ENCODE results near the gene PPM1L. TPM values are rescaled to one million over a fixed set of nuclear protein-coding genes. Genes with fewer than 3 reads are reported as not detected.
A peak's percentile ranks its signal among the peaks of the same experiment; 100 is the strongest.

Gene PPM1L
- total RNA-seq, 4 donors from 2014 or later = 30.8 to 88.1 (median 52.7) TPM

DNA sequence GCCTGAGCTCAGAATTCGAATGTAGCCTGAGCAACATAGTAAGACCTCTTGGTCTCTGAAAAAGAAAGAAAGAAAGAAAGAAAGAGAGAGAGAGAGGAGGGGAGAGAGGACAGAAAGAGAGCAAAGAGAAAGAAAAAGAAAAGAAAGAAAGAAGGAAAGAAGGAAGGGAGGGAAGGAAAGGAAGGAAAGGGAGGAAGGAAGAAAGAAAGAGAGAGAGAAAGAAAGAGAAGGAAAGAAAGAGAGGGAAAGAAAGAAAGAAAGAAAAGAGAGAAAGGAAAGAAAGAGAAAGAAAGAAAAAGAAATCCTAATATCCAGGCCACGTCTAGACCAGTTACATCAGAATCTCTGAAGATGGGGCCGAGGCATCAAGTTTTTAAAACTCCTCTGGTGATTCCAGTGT, 50.7 kb downstream of the PPM1L start:
- WGBS = 89% methylated on average over 3 of the region's 3 CpGs
- peaks cover 62 to 88% (median 76%) of the 10 kb centered on the region in 4 donors for H3K4me1 ChIP-seq
- H3K9me3 ChIP-seq = no peaks in the 10 kb centered on the region
- H3K27me3 ChIP-seq = no peaks in the 10 kb centered on the region
- H3K4me3 ChIP-seq = no peak overlapping the region
- intact Hi-C loops (cut with DNase I) = loop anchor here (5.0 kb wide), 1 partner anchor 49 kb away; the partner anchor contains the start of gene PPM1L
- peak overlapping the region in 1 of 4 donors; percentile 47 for H3K27ac ChIP-seq (replicated peaks in 1 of 4)
- TF ChIP-seq POLR2AphosphoS5 (IDR thresholded peaks at IDR 0.05) = no peak
- no peak for TF ChIP-seq POLR2A (IDR thresholded peaks at IDR 0.05; ENCODE audit: low read depth)
- TF ChIP-seq CTCF (IDR thresholded peaks at IDR 0.05) = no peak
- TF ChIP-seq EP300 (IDR thresholded peaks at IDR 0.05) = no peak
- no peak for DNase-seq (ENCODE audit: extremely low spot score)
- H3K36me3 ChIP-seq = no peaks in the 10 kb centered on the region

DNA sequence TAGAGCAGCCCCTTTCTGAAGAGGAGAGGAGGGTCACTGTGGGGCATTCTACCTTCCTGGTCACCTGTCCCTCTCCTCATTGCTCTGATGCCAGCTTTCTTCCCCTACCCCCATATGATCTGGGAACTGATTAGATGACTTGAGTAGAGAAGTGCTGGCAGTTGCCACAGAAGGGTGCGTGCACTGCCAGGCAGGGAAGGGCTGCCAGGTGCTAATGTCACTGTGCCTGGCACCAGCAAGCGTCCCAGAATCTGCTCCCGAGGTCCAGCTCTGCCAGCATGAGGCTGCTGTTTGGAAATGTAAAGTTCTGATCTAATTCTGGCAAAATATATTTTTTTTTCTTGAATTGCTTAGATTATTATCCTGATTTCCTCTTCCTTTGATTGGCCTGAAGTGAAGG, 52.8 kb downstream of the PPM1L start:
- peaks cover 58 to 85% (median 74%) of the 10 kb centered on the region in 4 donors for H3K4me1 ChIP-seq
- intact Hi-C loops (cut with DNase I) = loop anchor here (5.0 kb wide), 1 partner anchor 52 kb away; the partner anchor contains the start of gene PPM1L
- no peaks in the 10 kb centered on the region for H3K27me3 ChIP-seq
- H3K4me3 ChIP-seq = no peak overlapping the region
- TF ChIP-seq POLR2AphosphoS5 (IDR thresholded peaks at IDR 0.05) (no peak), EP300 (IDR thresholded peaks at IDR 0.05) (no peak), POLR2A (IDR thresholded peaks at IDR 0.05; ENCODE audit: low read depth) (no peak), CTCF (IDR thresholded peaks at IDR 0.05) (no peak)
- H3K36me3 ChIP-seq = no peaks in the 10 kb centered on the region
- DNase-seq (ENCODE audit: extremely low spot score) = no peak
- peak overlapping the region; percentile 9 to 67 (median 54) for H3K27ac ChIP-seq (replicated peaks in 1 of 4)
- 59% methylated on average over 3 of the region's 3 CpGs for WGBS
- no peaks in the 10 kb centered on the region for H3K9me3 ChIP-seq

GRCh38 chr3:160809453-160809852, 53.4 kb downstream of the PPM1L start:
- Histone ChIP-seq H3K4me3 (no peak overlapping the region), H3K27me3 (no peaks in the 10 kb centered on the region), H3K9me3 (no peaks in the 10 kb centered on the region), H3K27ac (replicated peaks in 1 of 4) (peak overlapping the region; percentile 13 to 67 (median 62)), H3K4me1 (peaks cover 56 to 80% (median 68%) of the 10 kb centered on the region in 4 donors), H3K36me3 (no peaks in the 10 kb centered on the region)
- DNase-seq (ENCODE audit: extremely low spot score) = no peak
- intact Hi-C loops (cut with DNase I) = loop anchor here (5.0 kb wide), 1 partner anchor 52 kb away; the partner anchor contains the start of gene PPM1L
- WGBS = 50% methylated on average over 2 of the region's 2 CpGs
- TF ChIP-seq POLR2A (IDR thresholded peaks at IDR 0.05; ENCODE audit: low read depth) (no peak), CTCF (IDR thresholded peaks at IDR 0.05) (no peak), EP300 (IDR thresholded peaks at IDR 0.05) (no peak), POLR2AphosphoS5 (IDR thresholded peaks at IDR 0.05) (no peak)

GRCh38 chr3:160810362-160811236, 54.6 kb downstream of the PPM1L start:
- intact Hi-C loops (cut with DNase I) = no loop called here
- Histone ChIP-seq H3K27ac (replicated peaks in 1 of 4) (peak overlapping the region; percentile 26 to 67 (median 62)), H3K27me3 (no peaks in the 10 kb centered on the region), H3K4me3 (no peak overlapping the region), H3K36me3 (no peaks in the 10 kb centered on the region), H3K4me1 (peaks cover 48 to 76% (median 62%) of the 10 kb centered on the region in 4 donors), H3K9me3 (no peaks in the 10 kb centered on the region)
- peak in 1 of 2 donors; percentile 59 for TF ChIP-seq POLR2AphosphoS5 (IDR thresholded peaks at IDR 0.05)
- TF ChIP-seq POLR2A (IDR thresholded peaks at IDR 0.05; ENCODE audit: low read depth) = no peak
- DNase-seq (ENCODE audit: extremely low spot score) = no peak
- WGBS = 45% methylated on average over 4 of the region's 4 CpGs

GRCh38 chr3:160811237-160811548, 55.2 kb downstream of the PPM1L start:
- TF ChIP-seq CTCF (IDR thresholded peaks at IDR 0.05) = no peak
- TF ChIP-seq POLR2A (IDR thresholded peaks at IDR 0.05; ENCODE audit: low read depth) = no peak
- peak overlapping the region; percentile 5 to 67 (median 34) for H3K27ac ChIP-seq (replicated peaks in 1 of 4)

More at GRCh38 chr3:160811237-160811548, 55.2 kb downstream of the PPM1L start:
- H3K4me3 ChIP-seq = no peak overlapping the region
- intact Hi-C loops (cut with DNase I) = no loop called here
- H3K27me3 ChIP-seq = no peaks in the 10 kb centered on the region
- peaks cover 47 to 76% (median 61%) of the 10 kb centered on the region in 4 donors for H3K4me1 ChIP-seq
- no peaks in the 10 kb centered on the region for H3K36me3 ChIP-seq
- WGBS = 54% methylated on average over 1 of the region's 1 CpG
- no peaks in the 10 kb centered on the region for H3K9me3 ChIP-seq
- DNase-seq (ENCODE audit: extremely low spot score) = no peak
